Caco-2 (cell line): Measurements from ENCODE around the gene KISS1. TPM values are rescaled to one million over a fixed set of nuclear protein-coding genes. Genes with fewer than 3 reads are reported as not detected.

ENCODE experiments used
- BruUV-seq: library from RNA; stranded (reverse); fragments of 400-500 nt; replicated peaks from 2 replicates; lab custom pipeline; 2021; lab: Mats Ljungman, UMichigan
- CTCF ChIA-PET: fragments of 300-600 bp; sonication (Branson Sonifier 250); formaldehyde crosslinking; loops from one replicate; lab custom pipeline; 2022; ENCODE audit warnings: antibody characterized with exemption; lab: Charles Lee
- POLR2A ChIA-PET: fragments of 300-600 bp; sonication (Branson Sonifier 250); formaldehyde crosslinking; loops from one replicate; lab custom pipeline; 2022; ENCODE audit warnings: antibody characterized with exemption; lab: Charles Lee
- DNase-seq, 2 experiments: peaks; one replicate each; pipeline versions ENCODE4 v3.0.0 to v3.0.0-alpha.2; 2020 to 2022
- H3K27me3 ChIP-seq: replicated peaks from 2 replicates; pipeline ENCODE4 v1.6.0; 2011; ENCODE audit warnings: low read length; ENCODE audit not compliant: control insufficient read depth, insufficient read depth
- H3K36me3 ChIP-seq: 2 replicates; pipeline ENCODE4 v1.5.1; 2011; ENCODE audit warnings: low read length; ENCODE audit not compliant: control insufficient read depth, insufficient read depth
- H3K4me1 ChIP-seq: fragments of 250-450 bp; sonication (Bioruptor Pico); 2 replicates; pipeline ENCODE4 v1.5.1; 2020; ENCODE audit warnings: mild to moderate bottlenecking
- H3K4me3 ChIP-seq: 2 replicates; pipeline ENCODE4 v1.5.1; 2011; ENCODE audit warnings: low read depth, mild to moderate bottlenecking, control low read depth, low read length
- H3K9me3 ChIP-seq: fragments of 250-450 bp; sonication (Bioruptor Pico); 2 replicates; pipeline ENCODE4 v1.5.1; 2020; ENCODE audit warnings: mild to moderate bottlenecking, moderate library complexity
- H3K27ac Mint-ChIP-seq: one replicate; pipeline ENCODE4 v1.8.0; 2022; ENCODE audit warnings: mixed read lengths; ENCODE audit not compliant: unreplicated experiment
- H3K27me3 Mint-ChIP-seq: one replicate; pipeline ENCODE4 v1.8.0; 2022; ENCODE audit warnings: mixed read lengths; ENCODE audit not compliant: insufficient read depth, unreplicated experiment
- H3K36me3 Mint-ChIP-seq: one replicate; pipeline ENCODE4 v1.8.0; 2022; ENCODE audit warnings: mild to moderate bottlenecking, mixed read lengths; ENCODE audit not compliant: insufficient read depth, unreplicated experiment
- H3K4me1 Mint-ChIP-seq: one replicate; pipeline ENCODE4 v1.8.0; 2022; ENCODE audit warnings: low read depth, mixed read lengths; ENCODE audit not compliant: unreplicated experiment
- H3K4me3 Mint-ChIP-seq: one replicate; pipeline ENCODE4 v1.8.0; 2022; ENCODE audit warnings: mild to moderate bottlenecking, moderate library complexity, mixed read lengths; ENCODE audit not compliant: unreplicated experiment
- H3K9me3 Mint-ChIP-seq: one replicate; pipeline ENCODE4 v1.8.0; 2022; ENCODE audit warnings: mixed read lengths; ENCODE audit not compliant: unreplicated experiment
- intact Hi-C: fragments of 100-400 bp; cut with micrococcal nuclease; formaldehyde crosslinking; loops from one replicate; pipeline ENCODE4 v1.10.0; 2022; ENCODE audit not compliant: unreplicated experiment
- total RNA-seq: library from RNA; stranded (reverse); gene quantifications from 2 replicates; pipeline ENCODE4 v1.2.3, GENCODE V29; 2022
- TF ChIP-seq, protein P1 (sequence below), 2 experiments: fragments of 200-600 bp in 1 of 2; IDR thresholded peaks; 1 replicate in 1 of 2; 2 replicates in 1 of 2; pipeline versions ENCODE4 v1.5.1 to v1.8.0; 2011 to 2022; ENCODE audit warnings: antibody characterized with exemption in 1 of 2, control low read depth in 1 of 2, inconsistent platforms in 1 of 2, low read depth in 1 of 2, low read length in 1 of 2, mild to moderate bottlenecking in 1 of 2, moderate library complexity in 1 of 2; ENCODE audit not compliant: insufficient read depth in 1 of 2, severe bottlenecking in 1 of 2, unreplicated experiment in 1 of 2

KISS1 gene
- total RNA-seq, 1 experiment from 2014 or later, result 3.3 TPM

- no TSS peak for BruUV-seq
- Mint-ChIP-seq H3K9me3 (no peaks in the 10 kb centered on the region), H3K27me3 (no peaks in the 10 kb centered on the region), H3K36me3 (no peaks in the 10 kb centered on the region), H3K4me1 (peaks cover 19% of the 10 kb centered on the region), H3K27ac (no peak overlapping the region), H3K4me3 (no peak overlapping the region)
- H3K27me3 ChIP-seq, result no peaks in the 10 kb centered on the region
- ChIA-PET POLR2A (no interaction called here), CTCF (no interaction called here)
- no peaks in the 10 kb centered on the region for H3K9me3 ChIP-seq
- intact Hi-C loops, result no loop called here
- H3K36me3 ChIP-seq, result no peaks in the 10 kb centered on the region; the same call in none of the 2 replicates
- no peak overlapping the region for H3K4me3 ChIP-seq
- TF ChIP-seq, protein P1, sequence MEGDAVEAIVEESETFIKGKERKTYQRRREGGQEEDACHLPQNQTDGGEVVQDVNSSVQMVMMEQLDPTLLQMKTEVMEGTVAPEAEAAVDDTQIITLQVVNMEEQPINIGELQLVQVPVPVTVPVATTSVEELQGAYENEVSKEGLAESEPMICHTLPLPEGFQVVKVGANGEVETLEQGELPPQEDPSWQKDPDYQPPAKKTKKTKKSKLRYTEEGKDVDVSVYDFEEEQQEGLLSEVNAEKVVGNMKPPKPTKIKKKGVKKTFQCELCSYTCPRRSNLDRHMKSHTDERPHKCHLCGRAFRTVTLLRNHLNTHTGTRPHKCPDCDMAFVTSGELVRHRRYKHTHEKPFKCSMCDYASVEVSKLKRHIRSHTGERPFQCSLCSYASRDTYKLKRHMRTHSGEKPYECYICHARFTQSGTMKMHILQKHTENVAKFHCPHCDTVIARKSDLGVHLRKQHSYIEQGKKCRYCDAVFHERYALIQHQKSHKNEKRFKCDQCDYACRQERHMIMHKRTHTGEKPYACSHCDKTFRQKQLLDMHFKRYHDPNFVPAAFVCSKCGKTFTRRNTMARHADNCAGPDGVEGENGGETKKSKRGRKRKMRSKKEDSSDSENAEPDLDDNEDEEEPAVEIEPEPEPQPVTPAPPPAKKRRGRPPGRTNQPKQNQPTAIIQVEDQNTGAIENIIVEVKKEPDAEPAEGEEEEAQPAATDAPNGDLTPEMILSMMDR (IDR thresholded peaks at IDR 0.05; ENCODE audit: insufficient read depth in 1 of 2, low read depth in 1 of 2, low read length in 1 of 2, severe bottlenecking in 1 of 2, unreplicated experiment in 1 of 2), result no peak
- DNase-seq, result no peak
- H3K4me1 ChIP-seq, result peaks cover 11% of the 10 kb centered on the region
Measured at GRCh38 chr1:204202481-204202880, 6.2 kb upstream of the KISS1 start.

GRCh38 chr1:204201348-204202040 is 5.2 kb upstream of the KISS1 start:
- CTCF ChIA-PET, result no interaction called here

GRCh38 chr1:204199579-204199978 is 3.3 kb upstream of the KISS1 start:
- H3K9me3 ChIP-seq, result no peaks in the 10 kb centered on the region
- Mint-ChIP-seq H3K36me3 (no peaks in the 10 kb centered on the region), H3K9me3 (peaks cover 11% of the 10 kb centered on the region), H3K4me1 (peaks cover 24% of the 10 kb centered on the region), H3K27ac (peak overlapping the region; percentile 68), H3K27me3 (no peaks in the 10 kb centered on the region), H3K4me3 (no peak overlapping the region)
- H3K4me3 ChIP-seq, result no peak overlapping the region
- DNase-seq, result no peak
- no peaks in the 10 kb centered on the region for H3K27me3 ChIP-seq
- ChIA-PET POLR2A (no interaction called here), CTCF (interaction anchor here (1.3 kb wide), 1 partner anchor 10 kb away, joined by 7 read pairs; no protein-coding TSS in a partner anchor)
- peaks cover 19% of the 10 kb centered on the region for H3K4me1 ChIP-seq
- intact Hi-C loops, result no loop called here
- no peaks in the 10 kb centered on the region; the same call in none of the 2 replicates for H3K36me3 ChIP-seq
- TF ChIP-seq, protein P1 (IDR thresholded peaks at IDR 0.05; ENCODE audit: insufficient read depth in 1 of 2, low read depth in 1 of 2, low read length in 1 of 2, severe bottlenecking in 1 of 2, unreplicated experiment in 1 of 2), result no peak
- BruUV-seq, result no TSS peak

More at GRCh38 chr1:204201348-204202040, 5.2 kb upstream of the KISS1 start:
- TF ChIP-seq, protein P1 (IDR thresholded peaks at IDR 0.05; ENCODE audit: insufficient read depth in 1 of 2, low read depth in 1 of 2, low read length in 1 of 2, severe bottlenecking in 1 of 2, unreplicated experiment in 1 of 2), result no peak
- Mint-ChIP-seq H3K27ac (no peak overlapping the region), H3K4me1 (peaks cover 19% of the 10 kb centered on the region), H3K36me3 (no peaks in the 10 kb centered on the region), H3K4me3 (no peak overlapping the region), H3K27me3 (no peaks in the 10 kb centered on the region), H3K9me3 (no peaks in the 10 kb centered on the region)
- intact Hi-C loops, result no loop called here
- POLR2A ChIA-PET, result no interaction called here
- H3K9me3 ChIP-seq, result no peaks in the 10 kb centered on the region
- no TSS peak for BruUV-seq
- no peaks in the 10 kb centered on the region; the same call in none of the 2 replicates for H3K36me3 ChIP-seq
- H3K4me3 ChIP-seq, result no peak overlapping the region
- H3K4me1 ChIP-seq, result peaks cover 11% of the 10 kb centered on the region
- H3K27me3 ChIP-seq, result no peaks in the 10 kb centered on the region
- no peak for DNase-seq
